HEK293T (cell line): Measurements from ENCODE around the gene COLGALT1.

ENCODE experiments used
- BHLHE40 ChIP-seq: fragments of 450-650 bp; IDR thresholded peaks from 2 replicates; pipeline ENCODE4 v1.6.1; 2016; ENCODE audit warnings: mild to moderate bottlenecking, moderate library complexity, borderline replicate concordance
- ELF4 ChIP-seq: fragments of 450-650 bp; IDR thresholded peaks from 2 replicates; pipeline ENCODE4 v1.6.1; 2017; ENCODE audit warnings: antibody characterized with exemption
- FOXA1 ChIP-seq: fragments of 450-650 bp; IDR thresholded peaks from 2 replicates; pipeline ENCODE4 v1.6.1; 2016; ENCODE audit warnings: mild to moderate bottlenecking
- L3MBTL2 ChIP-seq: fragments of 450-650 bp; conservative IDR thresholded peaks from 2 replicates; pipeline ENCODE4 v1.6.1; 2016; ENCODE audit warnings: mild to moderate bottlenecking
- SP1 ChIP-seq: fragments of 450-650 bp; IDR thresholded peaks from 2 replicates; pipeline ENCODE4 v1.6.1; 2017
- ZNF384 ChIP-seq: fragments of 450-650 bp; IDR thresholded peaks from 2 replicates; pipeline ENCODE4 v1.6.1; 2016

DNA sequence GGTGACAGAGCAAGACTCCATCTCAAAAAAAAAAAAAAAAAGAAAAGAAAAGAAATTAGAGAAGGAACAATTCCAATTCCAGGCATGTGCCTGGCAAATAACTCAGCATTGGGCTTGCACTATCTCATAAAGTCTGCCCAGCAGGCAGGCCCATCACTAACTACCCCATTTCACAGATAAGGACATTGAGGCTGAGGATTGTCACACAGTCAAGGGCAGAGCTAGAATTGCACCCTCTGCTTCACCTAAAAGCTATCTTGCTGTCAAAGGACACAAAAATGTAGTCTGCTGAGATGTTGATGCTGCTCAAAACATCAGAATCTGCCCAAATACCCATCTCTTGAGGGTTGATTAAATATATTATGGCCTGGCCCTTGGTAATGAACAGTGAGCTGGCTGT lies 20.7 kb upstream of the COLGALT1 start:
- no peak for TF ChIP-seq ZNF384
- no peak for TF ChIP-seq L3MBTL2
- no peak for TF ChIP-seq ELF4
- no peak for TF ChIP-seq BHLHE40
- TF ChIP-seq SP1, result no peak
- no peak for TF ChIP-seq FOXA1
